A673 (cell line): ENCODE results near the gene MSL1. TPM values are rescaled to one million over a fixed set of nuclear protein-coding genes. Genes with fewer than 3 reads are reported as not detected.

ENCODE experiments used
- BruUV-seq: library from RNA; stranded (reverse); fragments of 400-500 nt; replicated peaks from 2 replicates; lab custom pipeline; 2021; lab: Mats Ljungman, UMichigan
- CTCF ChIA-PET: fragments of 300-600 bp; sonication (Branson Sonifier 250); formaldehyde crosslinking; loops from one replicate; lab custom pipeline; 2022; ENCODE audit warnings: antibody characterized with exemption; lab: Charles Lee
- POLR2A ChIA-PET: fragments of 300-600 bp; sonication (Branson Sonifier 250); formaldehyde crosslinking; loops from one replicate; lab custom pipeline; 2022; ENCODE audit warnings: antibody characterized with exemption; ENCODE audit not compliant: low non-redundant PET; lab: Charles Lee
- DNase-seq: peaks from one replicate; pipeline ENCODE4 v3.0.0-alpha.2; 2015; ENCODE audit warnings: low spot score
- H3K27ac ChIP-seq: fragments of 200-600 bp; sonication (generic); 2 replicates; pipeline ENCODE4 v1.5.1; 2016; ENCODE audit warnings: mixed run types, low read depth, mild to moderate bottlenecking, mixed read lengths, antibody characterized with exemption, low read length; ENCODE audit not compliant: poor library complexity, severe bottlenecking
- H3K27me3 ChIP-seq: fragments of 200-600 bp; sonication (generic); replicated peaks from 2 replicates; pipeline ENCODE4 v1.6.1; 2017; ENCODE audit warnings: mixed run types, low read depth, mild to moderate bottlenecking, mixed read lengths, antibody characterized with exemption, low read length; ENCODE audit not compliant: insufficient read depth, poor library complexity
- H3K36me3 ChIP-seq: fragments of 200-600 bp; sonication (generic); 2 replicates; pipeline ENCODE4 v1.6.1; 2016; ENCODE audit warnings: mixed run types, mild to moderate bottlenecking, mixed read lengths, antibody characterized with exemption, low read length; ENCODE audit not compliant: insufficient read depth, poor library complexity, severe bottlenecking
- H3K4me1 ChIP-seq: fragments of 200-600 bp; sonication (generic); 2 replicates; pipeline ENCODE4 v1.6.1; 2017; ENCODE audit warnings: mixed run types, mild to moderate bottlenecking, mixed read lengths, antibody characterized with exemption, low read length; ENCODE audit not compliant: insufficient read depth, poor library complexity, severe bottlenecking
- H3K4me3 ChIP-seq: fragments of 200-600 bp; sonication (generic); 2 replicates; pipeline ENCODE4 v1.5.1; 2016; ENCODE audit warnings: low read depth, mixed run types, mild to moderate bottlenecking, mixed read lengths, low read length; ENCODE audit not compliant: poor library complexity, severe bottlenecking
- H3K9me3 ChIP-seq: fragments of 200-600 bp; sonication (generic); 2 replicates; pipeline ENCODE4 v1.6.1; 2016; ENCODE audit warnings: mixed run types, low read depth, mild to moderate bottlenecking, mixed read lengths, antibody characterized with exemption, low read length; ENCODE audit not compliant: poor library complexity, severe bottlenecking
- CTCF ChIP-seq: fragments of 300-800, 200-600 bp; sonication (generic); conservative IDR thresholded peaks from 2 replicates; pipeline ENCODE4 v1.5.1; 2017; ENCODE audit warnings: low read depth, mild to moderate bottlenecking, antibody characterized with exemption, low read length, moderate library complexity, mixed read lengths
- EZH2 ChIP-seq: fragments of 200-600 bp; sonication (generic); IDR thresholded peaks from 2 replicates; pipeline ENCODE4 v1.6.1; 2017; ENCODE audit warnings: borderline replicate concordance, low read depth, mild to moderate bottlenecking, mixed read lengths, antibody characterized with exemption, low read length; ENCODE audit not compliant: poor library complexity, severe bottlenecking
- intact Hi-C: fragments of 100-400 bp; cut with micrococcal nuclease; formaldehyde crosslinking; loops from one replicate; pipeline ENCODE4 v1.10.0; 2022; ENCODE audit not compliant: unreplicated experiment
- total RNA-seq: library from RNA; stranded (reverse); gene quantifications from 2 replicates; pipeline ENCODE4 v1.2.3, GENCODE V29; 2021

MSL1 gene
- total RNA-seq, 1 experiment from 2014 or later: 59.9 TPM

GRCh38 chr17:40173091-40173777, 51.5 kb downstream of the MSL1 start:
- no peak for DNase-seq
- BruUV-seq: no TSS peak
- no peak for TF ChIP-seq CTCF
- TF ChIP-seq EZH2: no peak
- Histone ChIP-seq H3K9me3 (no peaks in the 10 kb centered on the region), H3K36me3 (peaks cover 33% of the 10 kb centered on the region), H3K4me3 (no peak overlapping the region), H3K4me1 (peaks cover 4% of the 10 kb centered on the region), H3K27me3 (no peaks in the 10 kb centered on the region), H3K27ac (no peak overlapping the region)
- POLR2A ChIA-PET: no interaction called here
- intact Hi-C loops: no loop called here
- CTCF ChIA-PET: no interaction called here

GRCh38 chr17:40173778-40174135, 52.0 kb downstream of the MSL1 start:
- intact Hi-C loops: no loop called here
- Histone ChIP-seq H3K36me3 (peaks cover 28% of the 10 kb centered on the region), H3K9me3 (no peaks in the 10 kb centered on the region), H3K4me1 (peaks cover 4% of the 10 kb centered on the region), H3K4me3 (no peak overlapping the region), H3K27ac (no peak overlapping the region), H3K27me3 (no peaks in the 10 kb centered on the region)
- CTCF ChIA-PET: no interaction called here
- BruUV-seq: no TSS peak
- POLR2A ChIA-PET: no interaction called here
- no peak for DNase-seq
- no peak for TF ChIP-seq EZH2
- no peak for TF ChIP-seq CTCF

- intact Hi-C loops: no loop called here
- no peaks in the 10 kb centered on the region for H3K27me3 ChIP-seq
- no peaks in the 10 kb centered on the region for H3K9me3 ChIP-seq
- H3K4me3 ChIP-seq: no peak overlapping the region
- POLR2A ChIA-PET: no interaction called here
- CTCF ChIA-PET: no interaction called here
- DNase-seq: no peak
- TF ChIP-seq CTCF (no peak), EZH2 (no peak)
- peaks cover 21% of the 10 kb centered on the region for H3K36me3 ChIP-seq
- BruUV-seq: no TSS peak
- H3K27ac ChIP-seq: no peak overlapping the region
- peaks cover 8% of the 10 kb centered on the region for H3K4me1 ChIP-seq
Observed at GRCh38 chr17:40174514-40174913, 52.7 kb downstream of the MSL1 start.
